Gastrocnemius medialis (tissue), 4 donors: ENCODE measurements around the gene CHCHD6.

Experiments used
- POLR2A ChIP-seq, 2 donors: fragments of 450-650 bp; IDR thresholded peaks; one replicate each; pipeline ENCODE4 v1.6.1; 2017; ENCODE audit warnings: antibody characterized with exemption in 2 of 2, mild to moderate bottlenecking in 2 of 2, moderate library complexity in 2 of 2
- TF ChIP-seq, protein P1 (sequence below), 5 experiments: fragments of 450-650 bp in 3 of 5; fragments of 200-600 bp in 2 of 5; sonication (generic) in 2 of 5; IDR thresholded peaks in 4 of 5; conservative IDR thresholded peaks in 1 of 5; 1 replicate in 4 of 5; 2 replicates in 1 of 5; pipeline ENCODE4 v1.5.1; 2016 to 2019; ENCODE audit warnings: antibody characterized with exemption in 5 of 5, mild to moderate bottlenecking in 3 of 5, moderate library complexity in 3 of 5

DNA sequence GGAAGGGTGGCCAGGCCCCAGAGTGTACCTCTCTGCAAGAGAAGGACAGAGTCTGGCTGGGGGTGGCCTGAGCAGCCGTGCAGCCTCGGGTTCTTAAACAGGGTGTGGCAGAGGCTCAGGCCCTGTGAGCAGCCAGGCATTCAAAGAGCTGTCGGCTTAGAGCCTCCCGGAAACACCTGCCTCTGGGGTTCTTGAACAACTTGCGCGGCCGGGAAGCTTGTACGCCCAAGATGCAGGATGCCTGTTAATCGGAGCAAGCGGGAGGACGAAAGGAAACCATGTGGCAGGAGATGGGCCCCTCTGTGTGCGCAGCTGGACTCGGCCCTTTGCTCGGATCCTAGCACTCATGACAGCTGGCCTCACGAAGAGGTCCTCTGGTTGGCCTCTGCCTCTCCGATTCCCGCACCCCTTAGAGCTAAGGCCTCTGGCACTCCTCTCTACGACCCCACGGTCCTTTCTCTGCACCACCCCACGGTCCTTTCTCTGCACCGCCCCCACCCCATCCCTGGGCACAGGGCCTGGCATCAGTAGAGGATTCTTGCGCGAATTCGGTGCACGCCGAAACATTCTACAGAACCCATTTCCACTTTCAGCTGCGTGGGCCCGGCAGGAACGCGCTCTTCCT, 25.2 kb upstream of the CHCHD6 start:
- TF ChIP-seq, protein P1, sequence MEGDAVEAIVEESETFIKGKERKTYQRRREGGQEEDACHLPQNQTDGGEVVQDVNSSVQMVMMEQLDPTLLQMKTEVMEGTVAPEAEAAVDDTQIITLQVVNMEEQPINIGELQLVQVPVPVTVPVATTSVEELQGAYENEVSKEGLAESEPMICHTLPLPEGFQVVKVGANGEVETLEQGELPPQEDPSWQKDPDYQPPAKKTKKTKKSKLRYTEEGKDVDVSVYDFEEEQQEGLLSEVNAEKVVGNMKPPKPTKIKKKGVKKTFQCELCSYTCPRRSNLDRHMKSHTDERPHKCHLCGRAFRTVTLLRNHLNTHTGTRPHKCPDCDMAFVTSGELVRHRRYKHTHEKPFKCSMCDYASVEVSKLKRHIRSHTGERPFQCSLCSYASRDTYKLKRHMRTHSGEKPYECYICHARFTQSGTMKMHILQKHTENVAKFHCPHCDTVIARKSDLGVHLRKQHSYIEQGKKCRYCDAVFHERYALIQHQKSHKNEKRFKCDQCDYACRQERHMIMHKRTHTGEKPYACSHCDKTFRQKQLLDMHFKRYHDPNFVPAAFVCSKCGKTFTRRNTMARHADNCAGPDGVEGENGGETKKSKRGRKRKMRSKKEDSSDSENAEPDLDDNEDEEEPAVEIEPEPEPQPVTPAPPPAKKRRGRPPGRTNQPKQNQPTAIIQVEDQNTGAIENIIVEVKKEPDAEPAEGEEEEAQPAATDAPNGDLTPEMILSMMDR (IDR thresholded peaks at IDR 0.05 in 4 of 5, conservative IDR thresholded peaks at IDR 0.05 in 1 of 5): no peak
- TF ChIP-seq POLR2A (IDR thresholded peaks at IDR 0.05): no peak
